Measurements from ENCODE around the gene FANCE. TPM values are rescaled to one million over a fixed set of nuclear protein-coding genes. Genes with fewer than 3 reads are reported as not detected.

Gene FANCE
- total RNA-seq, 1 experiment from 2014 or later: 4.3 TPM

DNA sequence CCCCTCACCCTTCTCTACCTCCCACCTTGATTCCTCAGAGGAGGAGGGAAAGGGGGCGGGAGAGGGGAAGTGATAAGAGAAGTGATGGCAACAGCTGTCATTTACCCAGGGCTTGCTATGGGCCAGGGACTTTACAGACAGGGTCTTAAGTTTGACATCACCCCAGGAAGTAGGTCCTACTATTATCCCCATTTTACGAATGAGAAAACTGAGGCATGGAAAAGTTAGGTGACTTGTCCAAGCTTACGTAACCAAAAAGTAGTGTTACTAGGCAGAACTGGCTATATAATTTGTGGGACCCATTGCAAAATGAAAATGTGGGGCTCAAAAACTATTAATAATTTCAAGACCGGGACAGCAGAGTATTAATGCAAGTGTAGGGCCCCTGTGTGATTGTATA lies 10.5 kb upstream of the FANCE start:
- ATAC-seq (no peak), DNase-seq (ENCODE audit: low read depth, low spot score) (no peak)
- TF ChIP-seq SIN3A (IDR thresholded peaks at IDR 0.05; ENCODE audit: borderline replicate concordance, insufficient read depth, low read depth, low read length) (no peak), POLR2AphosphoS5 (IDR thresholded peaks at IDR 0.05; ENCODE audit: low read depth, low read length) (no peak), TCF7L2 (IDR thresholded peaks at IDR 0.05; ENCODE audit: low read depth, low read length) (no peak)
- TF ChIP-seq, protein P1, sequence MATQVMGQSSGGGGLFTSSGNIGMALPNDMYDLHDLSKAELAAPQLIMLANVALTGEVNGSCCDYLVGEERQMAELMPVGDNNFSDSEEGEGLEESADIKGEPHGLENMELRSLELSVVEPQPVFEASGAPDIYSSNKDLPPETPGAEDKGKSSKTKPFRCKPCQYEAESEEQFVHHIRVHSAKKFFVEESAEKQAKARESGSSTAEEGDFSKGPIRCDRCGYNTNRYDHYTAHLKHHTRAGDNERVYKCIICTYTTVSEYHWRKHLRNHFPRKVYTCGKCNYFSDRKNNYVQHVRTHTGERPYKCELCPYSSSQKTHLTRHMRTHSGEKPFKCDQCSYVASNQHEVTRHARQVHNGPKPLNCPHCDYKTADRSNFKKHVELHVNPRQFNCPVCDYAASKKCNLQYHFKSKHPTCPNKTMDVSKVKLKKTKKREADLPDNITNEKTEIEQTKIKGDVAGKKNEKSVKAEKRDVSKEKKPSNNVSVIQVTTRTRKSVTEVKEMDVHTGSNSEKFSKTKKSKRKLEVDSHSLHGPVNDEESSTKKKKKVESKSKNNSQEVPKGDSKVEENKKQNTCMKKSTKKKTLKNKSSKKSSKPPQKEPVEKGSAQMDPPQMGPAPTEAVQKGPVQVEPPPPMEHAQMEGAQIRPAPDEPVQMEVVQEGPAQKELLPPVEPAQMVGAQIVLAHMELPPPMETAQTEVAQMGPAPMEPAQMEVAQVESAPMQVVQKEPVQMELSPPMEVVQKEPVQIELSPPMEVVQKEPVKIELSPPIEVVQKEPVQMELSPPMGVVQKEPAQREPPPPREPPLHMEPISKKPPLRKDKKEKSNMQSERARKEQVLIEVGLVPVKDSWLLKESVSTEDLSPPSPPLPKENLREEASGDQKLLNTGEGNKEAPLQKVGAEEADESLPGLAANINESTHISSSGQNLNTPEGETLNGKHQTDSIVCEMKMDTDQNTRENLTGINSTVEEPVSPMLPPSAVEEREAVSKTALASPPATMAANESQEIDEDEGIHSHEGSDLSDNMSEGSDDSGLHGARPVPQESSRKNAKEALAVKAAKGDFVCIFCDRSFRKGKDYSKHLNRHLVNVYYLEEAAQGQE (IDR thresholded peaks at IDR 0.05; ENCODE audit: insufficient read depth in 1 of 2, low read depth in 2 of 2, low read length in 1 of 2): no peak
- TF ChIP-seq, protein P2, sequence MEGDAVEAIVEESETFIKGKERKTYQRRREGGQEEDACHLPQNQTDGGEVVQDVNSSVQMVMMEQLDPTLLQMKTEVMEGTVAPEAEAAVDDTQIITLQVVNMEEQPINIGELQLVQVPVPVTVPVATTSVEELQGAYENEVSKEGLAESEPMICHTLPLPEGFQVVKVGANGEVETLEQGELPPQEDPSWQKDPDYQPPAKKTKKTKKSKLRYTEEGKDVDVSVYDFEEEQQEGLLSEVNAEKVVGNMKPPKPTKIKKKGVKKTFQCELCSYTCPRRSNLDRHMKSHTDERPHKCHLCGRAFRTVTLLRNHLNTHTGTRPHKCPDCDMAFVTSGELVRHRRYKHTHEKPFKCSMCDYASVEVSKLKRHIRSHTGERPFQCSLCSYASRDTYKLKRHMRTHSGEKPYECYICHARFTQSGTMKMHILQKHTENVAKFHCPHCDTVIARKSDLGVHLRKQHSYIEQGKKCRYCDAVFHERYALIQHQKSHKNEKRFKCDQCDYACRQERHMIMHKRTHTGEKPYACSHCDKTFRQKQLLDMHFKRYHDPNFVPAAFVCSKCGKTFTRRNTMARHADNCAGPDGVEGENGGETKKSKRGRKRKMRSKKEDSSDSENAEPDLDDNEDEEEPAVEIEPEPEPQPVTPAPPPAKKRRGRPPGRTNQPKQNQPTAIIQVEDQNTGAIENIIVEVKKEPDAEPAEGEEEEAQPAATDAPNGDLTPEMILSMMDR (IDR thresholded peaks at IDR 0.05): no peak
- Histone ChIP-seq H3K27me3 (ENCODE audit: control insufficient read depth, insufficient read depth, low read length) (no peaks in the 10 kb centered on the region), H3K4me1 (ENCODE audit: control insufficient read depth, insufficient read depth, low read length) (no peaks in the 10 kb centered on the region), H3K36me3 (ENCODE audit: control insufficient read depth, insufficient read depth, low read length) (no peaks in the 10 kb centered on the region), H3K4me3 (ENCODE audit: low read depth in 2 of 2, low read length in 2 of 2) (no peak overlapping the region), H3K27ac (ENCODE audit: low read length) (no peak overlapping the region), H3K9me3 (ENCODE audit: control insufficient read depth, insufficient read depth, low read depth, low read length) (no peaks in the 10 kb centered on the region)
- intact Hi-C loops (cut with micrococcal nuclease; ENCODE audit: unreplicated experiment) (no loop called here), in situ Hi-C loops (cut with HindIII; ENCODE audit: low pct_unique_long_range_greater_than_20kb, low sequenced_read_pairs) (no loop called here)
- ChIA-PET CTCF (no interaction called here), POLR2A (no interaction called here)
- no TSS peak for BruUV-seq (replicated peaks)

DNA sequence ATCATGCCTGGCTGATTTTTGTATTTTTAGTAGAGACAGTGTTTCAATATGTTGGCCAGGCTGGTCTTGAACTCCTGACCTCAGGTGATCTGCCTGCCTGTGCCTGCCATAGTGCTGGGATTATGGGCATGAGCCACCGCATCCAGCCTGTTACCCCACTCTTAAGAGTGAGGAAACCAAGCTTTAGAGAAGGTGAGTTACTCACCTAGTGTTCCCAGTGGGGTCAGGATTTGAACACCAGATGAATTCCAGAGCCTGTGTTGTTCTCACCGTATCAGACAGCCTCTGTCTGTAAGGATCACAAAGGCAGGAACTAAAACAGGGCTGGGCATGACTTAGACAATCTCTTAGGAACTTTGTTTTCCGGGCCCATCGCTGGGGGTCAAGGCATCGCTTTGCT lies 9.4 kb upstream of the FANCE start:
- Histone ChIP-seq H3K9me3 (ENCODE audit: control insufficient read depth, insufficient read depth, low read depth, low read length) (no peaks in the 10 kb centered on the region), H3K4me1 (ENCODE audit: control insufficient read depth, insufficient read depth, low read length) (no peaks in the 10 kb centered on the region), H3K27ac (ENCODE audit: low read length) (no peak overlapping the region), H3K4me3 (ENCODE audit: low read depth in 2 of 2, low read length in 2 of 2) (no peak overlapping the region), H3K36me3 (ENCODE audit: control insufficient read depth, insufficient read depth, low read length) (no peaks in the 10 kb centered on the region), H3K27me3 (ENCODE audit: control insufficient read depth, insufficient read depth, low read length) (no peaks in the 10 kb centered on the region)
- BruUV-seq (replicated peaks): no TSS peak
- CTCF ChIA-PET: interaction anchor here (0.6 kb wide), 1 partner anchor 312 kb away, joined by 8 read pairs; no protein-coding TSS in a partner anchor
- intact Hi-C loops (cut with micrococcal nuclease; ENCODE audit: unreplicated experiment) (no loop called here), in situ Hi-C loops (cut with HindIII; ENCODE audit: low pct_unique_long_range_greater_than_20kb, low sequenced_read_pairs) (no loop called here)
- POLR2A ChIA-PET: no interaction called here
- TF ChIP-seq SIN3A (IDR thresholded peaks at IDR 0.05; ENCODE audit: borderline replicate concordance, insufficient read depth, low read depth, low read length): no peak
- DNase-seq (ENCODE audit: low read depth, low spot score) (no peak), ATAC-seq (no peak)

DNA sequence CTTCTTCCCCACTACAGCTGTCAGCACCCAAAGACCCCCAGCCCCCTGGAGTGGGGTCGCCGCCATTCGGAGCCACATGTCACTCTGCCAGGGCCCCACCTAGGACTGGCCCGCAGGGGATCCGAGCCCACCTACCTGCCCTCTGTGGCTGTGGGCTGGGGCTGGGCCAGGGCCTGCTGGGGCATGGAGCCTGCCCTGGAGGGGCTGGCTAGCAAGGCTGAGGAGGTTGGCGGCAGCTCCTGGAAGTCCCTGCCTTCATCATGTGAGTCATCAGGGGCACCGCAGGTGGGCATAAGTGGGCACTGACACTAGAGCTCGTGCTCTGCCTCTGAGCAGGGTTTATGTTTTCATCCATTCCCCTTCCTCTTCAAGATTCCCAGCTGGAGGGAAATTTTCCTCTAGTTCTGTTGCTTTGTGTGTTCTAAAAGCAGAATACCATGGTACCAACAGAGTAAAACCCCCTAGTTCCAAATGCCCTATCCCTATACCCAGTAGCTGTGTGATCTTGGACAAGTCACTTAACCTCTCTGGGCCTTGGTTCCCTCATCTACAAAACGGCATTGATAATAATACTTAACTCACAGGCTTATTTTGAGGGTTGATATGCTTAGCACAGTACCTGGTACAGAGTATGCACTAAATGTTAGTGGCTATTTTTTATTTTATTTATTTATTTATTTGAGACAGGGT lies 8.7 kb upstream of the FANCE start:
- in situ Hi-C loops (cut with HindIII; ENCODE audit: low pct_unique_long_range_greater_than_20kb, low sequenced_read_pairs): no loop called here
- Histone ChIP-seq H3K9me3 (ENCODE audit: control insufficient read depth, insufficient read depth, low read depth, low read length) (no peaks in the 10 kb centered on the region), H3K36me3 (ENCODE audit: control insufficient read depth, insufficient read depth, low read length) (no peaks in the 10 kb centered on the region), H3K27me3 (ENCODE audit: control insufficient read depth, insufficient read depth, low read length) (no peaks in the 10 kb centered on the region), H3K4me3 (ENCODE audit: low read depth in 2 of 2, low read length in 2 of 2) (no peak overlapping the region), H3K4me1 (ENCODE audit: control insufficient read depth, insufficient read depth, low read length) (no peaks in the 10 kb centered on the region), H3K27ac (ENCODE audit: low read length) (no peak overlapping the region)
- CTCF ChIA-PET: no interaction called here
- intact Hi-C loops (cut with micrococcal nuclease; ENCODE audit: unreplicated experiment): no loop called here
- no TSS peak for BruUV-seq (replicated peaks)
- POLR2A ChIA-PET: no interaction called here
- no peak for DNase-seq (ENCODE audit: low read depth, low spot score)
- no peak for ATAC-seq
- TF ChIP-seq, protein P1 (IDR thresholded peaks at IDR 0.05; ENCODE audit: insufficient read depth in 1 of 2, low read depth in 2 of 2, low read length in 1 of 2): no peak
